Activated B cell treated with CpG ODN at 0.5 μM for 24 hours (primary cell): Measurements from ENCODE around the gene FBP1. TPM values are rescaled to one million over a fixed set of nuclear protein-coding genes. Genes with fewer than 3 reads are reported as not detected.

Experiments
- ATAC-seq: fragments of 200-7000 bp; cut with Tn5 transposase; one replicate; pipeline ENCODE4 v1.10.0; 2021; ENCODE audit warnings: low read depth, mild to moderate bottlenecking, moderate library complexity
- CTCF ChIA-PET: fragments of 350-600 bp; sonication (Branson Sonifier 250); formaldehyde crosslinking; loops from one replicate; lab custom pipeline; 2021; ENCODE audit warnings: antibody characterized with exemption; lab: Charles Lee
- POLR2A ChIA-PET: fragments of 350-600 bp; sonication (Branson Sonifier 250); formaldehyde crosslinking; loops from one replicate; lab custom pipeline; 2021; ENCODE audit warnings: antibody characterized with exemption; lab: Charles Lee
- DNase-seq: peaks from one replicate; pipeline ENCODE4 v3.0.0; 2022
- H3K27ac Mint-ChIP-seq: one replicate; pipeline ENCODE4 v1.8.0; 2020; ENCODE audit warnings: mixed read lengths
- H3K27me3 Mint-ChIP-seq: one replicate; pipeline ENCODE4 v1.8.0; 2021; ENCODE audit warnings: mixed read lengths
- H3K36me3 Mint-ChIP-seq: one replicate; pipeline ENCODE4 v1.8.0; 2021; ENCODE audit warnings: low read depth, mixed read lengths
- H3K4me1 Mint-ChIP-seq: one replicate; pipeline ENCODE4 v1.8.0; 2021; ENCODE audit warnings: mixed read lengths
- H3K4me3 Mint-ChIP-seq: one replicate; pipeline ENCODE4 v1.8.0; 2020; ENCODE audit warnings: mild to moderate bottlenecking, mixed read lengths
- H3K9me3 Mint-ChIP-seq: one replicate; pipeline ENCODE4 v1.8.0; 2020; ENCODE audit warnings: mixed read lengths
- intact Hi-C: fragments of 100-400 bp; cut with micrococcal nuclease; formaldehyde crosslinking; loops from one replicate; pipeline ENCODE4 v1.15.1; 2024
- total RNA-seq: library from RNA; stranded (reverse); gene quantifications from 2 replicates; pipeline ENCODE4 v1.2.3, GENCODE V29; 2022
- TF ChIP-seq, protein P1 (sequence below): fragments of 200-600 bp; IDR thresholded peaks from one replicate; pipeline ENCODE4 v1.8.0; 2022; ENCODE audit warnings: antibody characterized with exemption, mild to moderate bottlenecking

Gene FBP1
- total RNA-seq, 1 donor from 2014 or later = 0.80 TPM

DNA sequence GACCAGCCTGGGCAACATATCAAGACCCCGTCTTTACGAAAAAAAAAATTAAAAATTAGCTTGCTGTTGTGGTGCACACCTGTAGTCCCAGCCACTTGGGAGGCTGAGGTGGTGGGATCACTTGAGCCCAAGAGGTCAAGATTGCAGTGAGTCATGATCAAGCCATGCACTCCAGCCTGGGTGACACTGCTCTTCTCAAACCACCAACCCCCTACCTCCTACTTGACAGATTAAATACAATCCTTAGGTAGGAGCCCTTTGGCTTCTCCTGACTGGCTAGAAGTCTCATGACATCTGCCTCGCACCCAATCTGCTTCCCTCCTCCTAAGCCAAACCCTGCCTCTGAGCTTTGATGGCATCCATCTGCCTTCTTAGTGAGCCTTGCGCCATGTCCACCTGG is 11.6 kb upstream of the FBP1 start:
- DNase-seq = no peak
- TF ChIP-seq, protein P1, sequence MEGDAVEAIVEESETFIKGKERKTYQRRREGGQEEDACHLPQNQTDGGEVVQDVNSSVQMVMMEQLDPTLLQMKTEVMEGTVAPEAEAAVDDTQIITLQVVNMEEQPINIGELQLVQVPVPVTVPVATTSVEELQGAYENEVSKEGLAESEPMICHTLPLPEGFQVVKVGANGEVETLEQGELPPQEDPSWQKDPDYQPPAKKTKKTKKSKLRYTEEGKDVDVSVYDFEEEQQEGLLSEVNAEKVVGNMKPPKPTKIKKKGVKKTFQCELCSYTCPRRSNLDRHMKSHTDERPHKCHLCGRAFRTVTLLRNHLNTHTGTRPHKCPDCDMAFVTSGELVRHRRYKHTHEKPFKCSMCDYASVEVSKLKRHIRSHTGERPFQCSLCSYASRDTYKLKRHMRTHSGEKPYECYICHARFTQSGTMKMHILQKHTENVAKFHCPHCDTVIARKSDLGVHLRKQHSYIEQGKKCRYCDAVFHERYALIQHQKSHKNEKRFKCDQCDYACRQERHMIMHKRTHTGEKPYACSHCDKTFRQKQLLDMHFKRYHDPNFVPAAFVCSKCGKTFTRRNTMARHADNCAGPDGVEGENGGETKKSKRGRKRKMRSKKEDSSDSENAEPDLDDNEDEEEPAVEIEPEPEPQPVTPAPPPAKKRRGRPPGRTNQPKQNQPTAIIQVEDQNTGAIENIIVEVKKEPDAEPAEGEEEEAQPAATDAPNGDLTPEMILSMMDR = no peak
- no peak for ATAC-seq
- Mint-ChIP-seq H3K9me3 (no peaks in the 10 kb centered on the region), H3K4me1 (peaks cover 7% of the 10 kb centered on the region), H3K27ac (no peak overlapping the region), H3K27me3 (no peaks in the 10 kb centered on the region), H3K36me3 (no peaks in the 10 kb centered on the region), H3K4me3 (no peak overlapping the region)
- ChIA-PET POLR2A (no interaction called here), CTCF (no interaction called here)
- intact Hi-C loops = loop anchor here (10.0 kb wide), 1 partner anchor 486 kb away; no protein-coding TSS in a partner anchor

DNA sequence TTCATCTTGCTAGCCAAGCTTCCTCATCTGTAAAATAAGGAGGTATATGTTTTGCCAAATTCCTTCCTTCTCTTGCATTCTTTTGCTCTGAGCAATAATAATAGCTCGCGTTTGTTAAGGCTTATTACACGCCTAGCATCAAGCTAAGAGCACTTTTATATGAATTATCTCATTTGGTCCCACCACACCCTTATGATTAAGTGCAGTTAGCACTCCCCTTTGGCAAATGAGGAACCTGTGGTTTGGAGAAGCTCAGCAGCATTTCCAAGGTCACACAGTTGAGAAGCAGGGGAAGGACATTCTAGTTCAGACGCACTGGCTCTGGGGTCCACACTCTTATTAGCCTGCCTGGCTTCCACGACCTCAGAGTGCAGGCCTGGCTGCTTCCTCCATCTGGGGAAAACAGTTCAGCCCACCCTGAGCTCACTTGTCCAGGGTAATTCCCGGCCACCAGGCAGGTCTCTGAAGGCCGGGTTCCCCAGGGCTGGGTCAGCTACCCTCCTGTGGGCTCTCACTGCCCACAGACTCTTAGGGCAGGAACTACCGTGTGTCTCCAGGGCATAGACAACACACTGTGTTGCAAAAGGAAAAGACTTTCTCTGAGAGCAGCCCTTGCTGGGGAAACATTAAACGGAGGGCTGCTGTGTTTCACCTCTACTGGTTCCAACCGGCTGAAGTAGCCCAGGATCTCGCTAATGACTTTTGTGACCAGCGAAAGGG is 9.9 kb upstream of the FBP1 start:
- DNase-seq = no peak
- Mint-ChIP-seq H3K4me3 (no peak overlapping the region), H3K36me3 (no peaks in the 10 kb centered on the region), H3K9me3 (no peaks in the 10 kb centered on the region), H3K27ac (no peak overlapping the region), H3K4me1 (no peaks in the 10 kb centered on the region), H3K27me3 (no peaks in the 10 kb centered on the region)
- ATAC-seq = no peak
- intact Hi-C loops = no loop called here
- ChIA-PET CTCF (no interaction called here), POLR2A (no interaction called here)
- TF ChIP-seq, protein P1 = no peak

DNA sequence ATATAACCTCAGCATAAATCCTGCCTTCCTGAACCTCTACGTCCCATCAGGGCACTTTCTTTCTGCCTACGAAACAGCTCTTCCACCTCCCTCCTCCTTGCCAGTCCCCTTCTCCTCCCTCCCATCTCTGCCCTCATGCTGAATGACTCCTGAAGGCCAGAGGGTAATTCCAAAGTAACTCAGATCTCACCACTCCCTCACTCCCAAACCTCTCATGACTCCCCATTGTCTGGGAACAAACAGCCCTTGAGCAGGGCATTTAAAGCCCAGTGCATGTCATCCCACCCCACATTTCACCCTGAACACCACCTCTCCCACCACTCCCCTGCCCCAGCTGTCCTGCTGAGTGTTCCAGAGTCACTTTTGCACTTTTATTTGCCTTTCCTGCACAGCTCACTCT is 8.9 kb upstream of the FBP1 start:
- Mint-ChIP-seq H3K27me3 (no peaks in the 10 kb centered on the region), H3K9me3 (no peaks in the 10 kb centered on the region), H3K4me3 (no peak overlapping the region), H3K36me3 (no peaks in the 10 kb centered on the region), H3K4me1 (no peaks in the 10 kb centered on the region), H3K27ac (no peak overlapping the region)
- ChIA-PET CTCF (no interaction called here), POLR2A (no interaction called here)
- TF ChIP-seq, protein P1 = no peak
- DNase-seq (no peak), ATAC-seq (no peak)
- intact Hi-C loops = no loop called here

DNA sequence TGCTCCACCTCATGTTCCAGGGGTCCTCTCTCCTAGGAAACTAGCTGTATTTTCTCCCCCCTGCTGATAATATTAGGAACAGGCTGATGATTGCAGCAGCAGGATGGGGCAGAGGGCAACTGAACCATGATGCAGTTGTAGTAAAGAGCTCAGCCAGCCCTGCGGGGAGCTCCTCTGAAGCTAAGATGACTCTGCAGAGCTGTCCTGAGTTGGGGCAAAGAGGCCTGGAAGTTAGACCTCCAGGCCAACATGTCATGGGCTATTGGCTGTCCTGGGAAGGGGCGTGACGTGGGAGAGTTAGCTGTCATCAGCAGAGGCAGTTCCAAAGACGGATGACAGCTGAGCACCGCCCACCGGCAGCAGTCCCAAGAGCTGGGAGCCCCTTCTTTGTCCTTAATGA is 6.6 kb upstream of the FBP1 start:
- CTCF ChIA-PET = no interaction called here
- DNase-seq (no peak), ATAC-seq (no peak)
- no peaks in the 10 kb centered on the region for H3K4me1 Mint-ChIP-seq
- TF ChIP-seq, protein P1 = no peak
- POLR2A ChIA-PET = no interaction called here
- H3K27ac Mint-ChIP-seq = no peak overlapping the region
- H3K27me3 Mint-ChIP-seq = no peaks in the 10 kb centered on the region
- H3K4me3 Mint-ChIP-seq = no peak overlapping the region
- intact Hi-C loops = no loop called here
- no peaks in the 10 kb centered on the region for H3K9me3 Mint-ChIP-seq
- no peaks in the 10 kb centered on the region for H3K36me3 Mint-ChIP-seq

DNA sequence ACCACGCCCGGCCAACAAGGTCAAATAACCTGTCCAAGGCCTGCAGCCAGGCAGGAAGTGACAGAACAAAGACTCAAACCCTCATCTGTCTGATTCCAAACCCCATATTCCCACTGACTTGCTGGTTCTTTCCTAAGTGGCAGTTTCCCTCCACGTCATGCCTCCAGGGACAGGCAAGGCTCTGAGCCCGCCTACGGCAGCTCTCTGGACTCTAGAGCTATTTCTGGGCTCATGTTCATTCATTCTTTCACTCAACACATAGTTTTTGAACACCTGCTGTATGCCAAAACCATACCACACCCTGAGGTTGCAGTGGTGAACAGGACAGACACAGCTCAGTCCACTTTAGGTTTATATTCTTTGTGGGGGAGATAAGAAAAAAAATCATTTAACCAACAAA is 5.2 kb upstream of the FBP1 start:
- ATAC-seq = no peak
- Mint-ChIP-seq H3K27me3 (no peaks in the 10 kb centered on the region), H3K4me3 (no peak overlapping the region), H3K36me3 (peaks cover 1% of the 10 kb centered on the region), H3K4me1 (peaks cover 5% of the 10 kb centered on the region), H3K9me3 (no peaks in the 10 kb centered on the region), H3K27ac (no peak overlapping the region)
- ChIA-PET CTCF (no interaction called here), POLR2A (no interaction called here)
- TF ChIP-seq, protein P1 = no peak
- no peak for DNase-seq
- intact Hi-C loops = no loop called here
